ENCODE data around the gene TM4SF5.

The TM4SF5 gene

GRCh38 chr17:4766723-4767122 lies 5.0 kb upstream of the TM4SF5 start:
- TF ChIP-seq CTCF (IDR thresholded peaks at IDR 0.05; ENCODE audit: low read depth, low read length), result no peak
- no peak for DNase-seq (ENCODE audit: extremely low read depth, low read depth)

GRCh38 chr17:4768298-4768697 lies 3.4 kb upstream of the TM4SF5 start:
- DNase-seq (ENCODE audit: extremely low read depth, low read depth), result no peak
- TF ChIP-seq CTCF (IDR thresholded peaks at IDR 0.05; ENCODE audit: low read depth, low read length), result no peak

- TF ChIP-seq CTCF (IDR thresholded peaks at IDR 0.05; ENCODE audit: low read depth, low read length), result no peak
- DNase-seq (ENCODE audit: extremely low read depth, low read depth), result no peak
Observed at GRCh38 chr17:4769628-4770027, 2.1 kb upstream of the TM4SF5 start.

- TF ChIP-seq CTCF (IDR thresholded peaks at IDR 0.05; ENCODE audit: low read depth, low read length), result no peak
- no peak for DNase-seq (ENCODE audit: extremely low read depth, low read depth)
Observed at GRCh38 chr17:4772235-4772613, 538 bp downstream of the TM4SF5 start.

GRCh38 chr17:4777969-4778760 lies 6.5 kb downstream of the TM4SF5 start:
- no peak for TF ChIP-seq CTCF (IDR thresholded peaks at IDR 0.05; ENCODE audit: low read depth, low read length)
- DNase-seq (ENCODE audit: extremely low read depth, low read depth), result no peak

- no peak for DNase-seq (ENCODE audit: extremely low read depth, low read depth)
- no peak for TF ChIP-seq CTCF (IDR thresholded peaks at IDR 0.05; ENCODE audit: low read depth, low read length)
Observed at GRCh38 chr17:4780325-4780955, 8.8 kb downstream of the TM4SF5 start.

- no peak for TF ChIP-seq CTCF (IDR thresholded peaks at IDR 0.05; ENCODE audit: low read depth, low read length)
- no peak for DNase-seq (ENCODE audit: extremely low read depth, low read depth)
Observed at GRCh38 chr17:4782652-4783051, 11.0 kb downstream of the TM4SF5 start.
